HEK293T (cell line): ENCODE results near the gene BCL7B.
"Not testable (repeated sequence)": the region's sequence is repeated elsewhere in the genome, so short reads cannot be mapped to it uniquely, and the experiment has no call there.

Experiments
- CTCF ChIA-PET: fragments of 350-600 bp; formaldehyde crosslinking; extraction: SDS; loops from one replicate; lab custom pipeline; 2021; ENCODE audit warnings: antibody characterized with exemption, inconsistent platforms; lab: Yijun Ruan, JAX
- POLR2A ChIA-PET: fragments of 350-600 bp; formaldehyde crosslinking; extraction: SDS; loops from one replicate; lab custom pipeline; 2020; ENCODE audit warnings: antibody characterized with exemption, inconsistent platforms; lab: Yijun Ruan, JAX
- DNase-seq: peaks from one replicate; pipeline ENCODE4 v3.0.0; 2012; ENCODE audit warnings: mixed read lengths; ENCODE audit errors: extremely low spot score
- ARNT ChIP-seq: fragments of 450-650 bp; IDR thresholded peaks from 2 replicates; pipeline ENCODE4 v1.6.1; 2017; ENCODE audit warnings: mild to moderate bottlenecking
- BHLHE40 ChIP-seq: fragments of 450-650 bp; IDR thresholded peaks from 2 replicates; pipeline ENCODE4 v1.6.1; 2016; ENCODE audit warnings: mild to moderate bottlenecking, moderate library complexity, borderline replicate concordance
- CTBP1 ChIP-seq: fragments of 450-650 bp; IDR thresholded peaks from 2 replicates; pipeline ENCODE4 v1.6.1; 2016; ENCODE audit warnings: borderline replicate concordance
- ELF4 ChIP-seq: fragments of 450-650 bp; IDR thresholded peaks from 2 replicates; pipeline ENCODE4 v1.6.1; 2017; ENCODE audit warnings: antibody characterized with exemption
- FOXA1 ChIP-seq: fragments of 450-650 bp; IDR thresholded peaks from 2 replicates; pipeline ENCODE4 v1.6.1; 2016; ENCODE audit warnings: mild to moderate bottlenecking
- FOXK2 ChIP-seq: fragments of 450-650 bp; IDR thresholded peaks from 2 replicates; pipeline ENCODE4 v1.6.1; 2016; ENCODE audit warnings: mild to moderate bottlenecking
- FOXM1 ChIP-seq: fragments of 450-650 bp; IDR thresholded peaks from 2 replicates; pipeline ENCODE4 v1.6.1; 2017; ENCODE audit warnings: mild to moderate bottlenecking, borderline replicate concordance
- HDGF ChIP-seq: fragments of 450-650 bp; IDR thresholded peaks from 2 replicates; pipeline ENCODE4 v1.6.1; 2017; ENCODE audit warnings: antibody characterized with exemption, borderline replicate concordance
- L3MBTL2 ChIP-seq: fragments of 450-650 bp; conservative IDR thresholded peaks from 2 replicates; pipeline ENCODE4 v1.6.1; 2016; ENCODE audit warnings: mild to moderate bottlenecking
- LEF1 ChIP-seq: fragments of 450-650 bp; IDR thresholded peaks from 2 replicates; pipeline ENCODE4 v1.6.1; 2017; ENCODE audit warnings: mild to moderate bottlenecking, borderline replicate concordance
- NFRKB ChIP-seq: fragments of 450-650 bp; IDR thresholded peaks from 2 replicates; pipeline ENCODE4 v1.6.1; 2016; ENCODE audit warnings: mild to moderate bottlenecking, moderate library complexity
- SP1 ChIP-seq: fragments of 450-650 bp; IDR thresholded peaks from 2 replicates; pipeline ENCODE4 v1.6.1; 2017
- SUZ12 ChIP-seq: fragments of 450-650 bp; IDR thresholded peaks from 2 replicates; pipeline ENCODE4 v1.6.1; 2016; ENCODE audit warnings: mild to moderate bottlenecking
- TARDBP ChIP-seq: fragments of 450-650 bp; IDR thresholded peaks from 2 replicates; pipeline ENCODE4 v1.6.1; 2016
- ZNF384 ChIP-seq: fragments of 450-650 bp; IDR thresholded peaks from 2 replicates; pipeline ENCODE4 v1.6.1; 2016
- TF ChIP-seq, protein P1 (sequence below): fragments of 450-650 bp; IDR thresholded peaks from 2 replicates; pipeline ENCODE4 v1.6.1; 2016

The BCL7B gene

GRCh38 chr7:73555411-73555982 lies 2.0 kb downstream of the BCL7B start:
- CTCF ChIA-PET = interaction anchor here (0.6 kb wide), 1 partner anchor 36 kb away, joined by 3 read pairs; no protein-coding TSS in a partner anchor
- no peak for DNase-seq
- POLR2A ChIA-PET = interaction anchor here (1.0 to 1.9 kb wide), 4 partner anchors 22 to 33 kb away, joined by 3 to 25 read pairs (median 9); partner anchors contain the start of genes BAZ1B and TBL2
- TF ChIP-seq SUZ12 = no peak
- TF ChIP-seq ARNT = no peak
- TF ChIP-seq FOXA1 = no peak
- TF ChIP-seq L3MBTL2 = no peak
- no peak for TF ChIP-seq FOXK2
- no peak for TF ChIP-seq ELF4
- TF ChIP-seq TARDBP = no peak
- TF ChIP-seq NFRKB = no peak
- TF ChIP-seq ZNF384 = no peak
- TF ChIP-seq FOXM1 = no peak
- TF ChIP-seq SP1 = no peak
- TF ChIP-seq, protein P1, sequence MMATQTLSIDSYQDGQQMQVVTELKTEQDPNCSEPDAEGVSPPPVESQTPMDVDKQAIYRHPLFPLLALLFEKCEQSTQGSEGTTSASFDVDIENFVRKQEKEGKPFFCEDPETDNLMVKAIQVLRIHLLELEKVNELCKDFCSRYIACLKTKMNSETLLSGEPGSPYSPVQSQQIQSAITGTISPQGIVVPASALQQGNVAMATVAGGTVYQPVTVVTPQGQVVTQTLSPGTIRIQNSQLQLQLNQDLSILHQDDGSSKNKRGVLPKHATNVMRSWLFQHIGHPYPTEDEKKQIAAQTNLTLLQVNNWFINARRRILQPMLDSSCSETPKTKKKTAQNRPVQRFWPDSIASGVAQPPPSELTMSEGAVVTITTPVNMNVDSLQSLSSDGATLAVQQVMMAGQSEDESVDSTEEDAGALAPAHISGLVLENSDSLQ = no peak
- no peak for TF ChIP-seq BHLHE40

DNA sequence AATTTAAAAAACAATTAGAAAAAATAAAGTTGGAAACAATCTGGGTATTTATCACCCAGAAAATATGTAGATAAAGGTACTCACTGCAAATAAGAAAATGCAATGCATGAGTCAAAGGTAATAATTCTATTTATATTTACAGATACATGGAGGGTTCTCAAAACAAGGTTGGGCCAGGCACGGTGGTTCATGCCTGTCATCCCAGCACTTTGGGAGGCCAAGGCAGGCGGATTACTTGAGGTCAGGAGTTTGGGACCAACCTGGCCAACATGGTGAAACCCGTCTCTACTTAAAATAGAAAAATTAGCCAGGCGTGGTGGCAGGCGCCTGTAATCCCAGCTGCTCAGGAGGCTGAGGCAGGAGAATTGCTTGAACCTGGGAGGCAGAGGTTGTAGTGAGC lies 7.4 kb downstream of the BCL7B start:
- DNase-seq = not testable (repeated sequence)
- CTCF ChIA-PET = interaction anchor here (0.5 kb wide), 1 partner anchor 29 kb away, joined by 3 read pairs; no protein-coding TSS in a partner anchor
- POLR2A ChIA-PET = interaction anchor here (0.9 kb wide), 1 partner anchor 28 kb away, joined by 3 read pairs; the partner anchor contains the start of gene BAZ1B

GRCh38 chr7:73549176-73549575 lies 8.3 kb downstream of the BCL7B start:
- TF ChIP-seq TARDBP = no peak
- TF ChIP-seq FOXM1 = no peak
- no peak for TF ChIP-seq ARNT
- no peak for TF ChIP-seq CTBP1
- TF ChIP-seq FOXK2 = no peak
- TF ChIP-seq NFRKB = no peak
- TF ChIP-seq FOXA1 = no peak
- TF ChIP-seq, protein P1 = no peak
- TF ChIP-seq BHLHE40 = no peak
- no peak for TF ChIP-seq LEF1
- no peak for TF ChIP-seq ELF4
- TF ChIP-seq L3MBTL2 = no peak
- TF ChIP-seq SP1 = no peak
- no peak for TF ChIP-seq ZNF384
- TF ChIP-seq SUZ12 = no peak
- no peak for TF ChIP-seq HDGF
- POLR2A ChIA-PET = interaction anchor here (0.9 kb wide), 1 partner anchor 27 kb away, joined by 3 read pairs; the partner anchor contains the start of gene BAZ1B
- CTCF ChIA-PET = no interaction called here
- DNase-seq = no peak

DNA sequence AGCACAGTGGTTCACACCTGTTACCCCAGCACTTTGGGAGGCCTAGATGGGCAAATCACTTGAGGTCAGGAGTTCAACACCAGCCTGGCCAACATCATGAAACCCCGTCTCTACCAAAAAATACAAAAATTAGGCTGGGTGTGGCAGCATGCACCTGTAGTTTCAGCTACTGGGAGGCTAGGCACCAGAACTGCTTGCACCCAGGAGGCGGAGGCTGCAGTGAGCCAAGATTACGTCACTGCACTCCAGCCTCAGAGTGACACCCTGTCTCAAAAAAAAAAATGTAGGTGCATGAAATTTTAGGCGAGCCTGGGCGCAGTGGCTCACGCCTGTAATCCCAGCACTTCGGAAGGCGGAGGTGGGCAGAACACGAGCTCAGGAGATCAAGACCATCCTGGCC lies 9.6 kb downstream of the BCL7B start:
- TF ChIP-seq FOXK2 = no peak
- POLR2A ChIA-PET = interaction anchor here (0.8 to 1.8 kb wide), 4 partner anchors 9 to 479 kb away, joined by 3 to 8 read pairs (median 4); partner anchors contain the start of gene BCL7B
- CTCF ChIA-PET = no interaction called here
- DNase-seq = no peak

- POLR2A ChIA-PET = no interaction called here
- CTCF ChIA-PET = no interaction called here
- TF ChIP-seq L3MBTL2 = no peak
- no peak for TF ChIP-seq ELF4
- TF ChIP-seq FOXM1 = no peak
- no peak for TF ChIP-seq SP1
- TF ChIP-seq SUZ12 = no peak
- no peak for TF ChIP-seq BHLHE40
- no peak for TF ChIP-seq ARNT
- no peak for TF ChIP-seq CTBP1
- no peak for TF ChIP-seq ZNF384
- TF ChIP-seq NFRKB = no peak
- TF ChIP-seq FOXA1 = no peak
- no peak for TF ChIP-seq LEF1
- TF ChIP-seq, protein P1 = no peak
- no peak for TF ChIP-seq TARDBP
- no peak for TF ChIP-seq FOXK2
- no peak for TF ChIP-seq HDGF
- no peak for DNase-seq
Observed at GRCh38 chr7:73544678-73545077, 12.8 kb downstream of the BCL7B start.

- TF ChIP-seq FOXM1 (no peak), HDGF (no peak)
- DNase-seq = no peak
- ChIA-PET CTCF (no interaction called here), POLR2A (interaction anchor here (1.0 kb wide), 1 partner anchor 15 kb away, joined by 4 read pairs; no protein-coding TSS in a partner anchor)
Observed at GRCh38 chr7:73541722-73542121, 15.8 kb downstream of the BCL7B start.
